Measurements from ENCODE around the gene NDUFB10. TPM values are rescaled to one million over a fixed set of nuclear protein-coding genes. Genes with fewer than 3 reads are reported as not detected.

NDUFB10 gene
- total and polyA plus RNA-seq, 9 donors: 81.5 to 176 (median 106) TPM

GRCh38 chr16:1977875-1978268, 18.5 kb downstream of the NDUFB10 start:
- H3K4me3 ChIP-seq: no peak overlapping the region
- intact Hi-C loops (cut with DNase I): no loop called here

GRCh38 chr16:1978476-1979120, 19.3 kb downstream of the NDUFB10 start:
- Histone ChIP-seq H3K9me3 (no peaks in the 10 kb centered on the region), H3K27me3 (peaks cover 3% of the 10 kb centered on the region), H3K4me3 (no peak overlapping the region), H3K4me1 (ENCODE audit: insufficient read depth) (no peaks in the 10 kb centered on the region), H3K36me3 (no peaks in the 10 kb centered on the region), H3K27ac (no peak overlapping the region)
- no peak for DNase-seq
- TF ChIP-seq EP300 (IDR thresholded peaks at IDR 0.05) (no peak), POLR2A (IDR thresholded peaks at IDR 0.05) (no peak), CTCF (IDR thresholded peaks at IDR 0.05) (no peak)
- 76 to 80% (median 80%) methylated on average over 33 to 37 of the region's 37 CpGs for WGBS, 3 donors
- intact Hi-C loops (cut with DNase I): no loop called here

More at GRCh38 chr16:1977875-1978268, 18.5 kb downstream of the NDUFB10 start:
- Histone ChIP-seq H3K4me1 (ENCODE audit: insufficient read depth) (peaks cover 2% of the 10 kb centered on the region), H3K27me3 (peaks cover 3% of the 10 kb centered on the region), H3K36me3 (no peaks in the 10 kb centered on the region), H3K9me3 (no peaks in the 10 kb centered on the region), H3K27ac (no peak overlapping the region)
- DNase-seq: no peak
- WGBS, 3 donors: 89 to 95% (median 89%) methylated on average over 18 of the region's 18 CpGs
- no peak for TF ChIP-seq EP300 (IDR thresholded peaks at IDR 0.05)
- no peak for TF ChIP-seq POLR2A (IDR thresholded peaks at IDR 0.05)
- TF ChIP-seq CTCF (IDR thresholded peaks at IDR 0.05): no peak

- intact Hi-C loops (cut with DNase I): no loop called here
- WGBS, 3 donors: 28 to 35% (median 30%) methylated on average over 63 to 70 of the region's 70 CpGs
- DNase-seq: no peak
- Histone ChIP-seq H3K27me3 (peaks cover 3% of the 10 kb centered on the region), H3K27ac (no peak overlapping the region), H3K4me1 (ENCODE audit: insufficient read depth) (no peaks in the 10 kb centered on the region), H3K9me3 (no peaks in the 10 kb centered on the region), H3K4me3 (no peak overlapping the region), H3K36me3 (no peaks in the 10 kb centered on the region)
- TF ChIP-seq EP300 (IDR thresholded peaks at IDR 0.05): no peak
- TF ChIP-seq CTCF (IDR thresholded peaks at IDR 0.05): no peak
- TF ChIP-seq POLR2A (IDR thresholded peaks at IDR 0.05): no peak
These were observed 20.1 kb downstream of the NDUFB10 start for GRCh38 chr16:1979271-1980029.

GRCh38 chr16:1980030-1980769, 20.9 kb downstream of the NDUFB10 start:
- no peak for DNase-seq
- Histone ChIP-seq H3K4me1 (ENCODE audit: insufficient read depth) (peaks cover 4% of the 10 kb centered on the region), H3K36me3 (no peaks in the 10 kb centered on the region), H3K27ac (no peak overlapping the region), H3K4me3 (no peak overlapping the region), H3K27me3 (peaks cover 3% of the 10 kb centered on the region), H3K9me3 (no peaks in the 10 kb centered on the region)
- WGBS, 3 donors: 3 to 7% (median 5%) methylated on average over 33 to 53 of the region's 53 CpGs
- TF ChIP-seq POLR2A (IDR thresholded peaks at IDR 0.05): no peak
- no peak for TF ChIP-seq EP300 (IDR thresholded peaks at IDR 0.05)
- TF ChIP-seq CTCF (IDR thresholded peaks at IDR 0.05): no peak
- intact Hi-C loops (cut with DNase I): no loop called here

Data from ovary (tissue), 9 donors.